Stimulated activated CD8-positive, alpha-beta memory T cell treated with anti-CD3 and anti-CD28 coated beads, Interleukin-7, amount 100 ng/mL, for 24 hours (primary cell): ENCODE measurements around the gene ZNF547.

Source experiments
- DNase-seq: peaks from one replicate; pipeline ENCODE4 v3.0.0-alpha.2; 2020; ENCODE audit warnings: low read depth

Gene ZNF547

DNA sequence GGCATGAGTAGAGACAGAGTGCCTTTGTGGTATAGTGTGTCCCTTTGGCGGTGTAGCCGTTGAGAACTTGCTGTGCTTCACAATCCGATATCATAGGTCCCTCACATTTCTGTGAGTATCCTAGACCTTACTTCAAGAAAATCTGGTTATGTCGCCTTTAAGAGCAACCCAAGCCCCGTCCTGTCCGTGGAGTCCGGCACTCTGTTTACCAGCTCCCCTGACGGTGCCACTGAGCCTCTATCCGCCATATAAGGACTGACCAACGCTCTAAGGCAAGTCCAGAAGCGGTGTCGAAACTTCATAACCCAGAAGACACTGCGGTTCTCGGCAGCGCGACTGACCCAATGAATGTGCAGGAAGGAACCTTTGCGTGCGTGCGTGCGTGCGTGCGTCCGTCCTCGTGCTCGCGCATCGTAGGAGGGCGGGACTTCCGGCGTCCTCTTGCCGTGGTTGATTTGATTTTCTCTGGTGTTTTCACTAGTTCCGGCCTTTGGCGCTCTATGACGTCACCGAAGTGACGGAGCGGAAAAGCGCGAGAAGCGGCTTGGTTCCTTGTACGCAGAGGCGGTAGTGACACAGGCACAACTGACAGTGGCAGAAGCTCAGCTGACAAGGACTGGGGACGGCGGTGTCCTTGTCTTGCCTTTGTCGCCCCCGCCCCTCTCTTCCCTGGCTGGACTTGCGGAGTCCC lies at the start of gene ZNF547, which contains the start of gene TRAPPC2B:
Gene ZNF547 (plus strand): TSS at position 555 of the 691 bp plus-strand sequence. CDS start 5,005 bp downstream, outside the sequence.
Gene TRAPPC2B (plus strand): TSS at position 555 of the 691 bp plus-strand sequence. CDS start 1,283 bp downstream, outside the sequence.
- DNase-seq: peak; percentile 94

DNA sequence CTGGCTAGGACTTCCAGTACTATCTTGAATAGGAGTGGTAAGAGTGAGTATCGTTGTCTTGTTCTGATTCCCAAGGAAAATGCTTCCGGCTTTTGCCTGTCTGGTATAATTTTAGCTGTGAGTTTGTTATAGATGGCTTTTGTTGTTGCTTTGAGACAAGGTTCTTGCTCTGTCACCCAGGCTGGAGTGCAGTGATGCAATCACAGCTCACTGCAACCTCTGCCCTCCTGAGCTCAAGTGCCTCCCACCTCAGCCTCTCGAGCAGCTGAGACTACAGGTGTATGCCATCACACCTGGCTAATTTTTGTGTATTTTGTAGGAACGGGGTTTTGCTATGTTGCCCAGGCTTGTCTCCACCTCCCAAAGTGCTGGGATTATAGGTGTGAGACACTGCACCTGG lies 49.2 kb upstream of the ZNF547 start:
- no peak for DNase-seq

DNA sequence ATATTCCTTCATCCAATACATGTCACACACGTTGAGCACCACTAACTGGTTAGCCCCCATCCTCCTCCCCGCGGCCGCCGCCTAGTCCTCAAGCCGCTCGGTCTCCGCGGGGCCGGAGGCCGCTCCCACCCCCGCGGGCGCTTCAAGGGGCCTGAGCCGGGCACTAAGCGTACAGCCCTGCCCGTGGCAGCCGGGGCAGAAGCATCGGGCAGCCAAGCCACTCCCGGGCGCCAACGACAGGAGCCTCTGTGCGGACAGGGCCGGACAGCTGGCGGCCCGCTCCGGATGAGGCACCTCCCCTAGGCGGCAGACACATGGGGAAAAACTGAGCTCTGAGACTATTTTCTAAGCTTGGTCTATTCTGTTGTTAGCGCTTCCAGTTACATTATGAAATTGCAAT lies 45.8 kb upstream of the ZNF547 start:
- DNase-seq: no peak

DNA sequence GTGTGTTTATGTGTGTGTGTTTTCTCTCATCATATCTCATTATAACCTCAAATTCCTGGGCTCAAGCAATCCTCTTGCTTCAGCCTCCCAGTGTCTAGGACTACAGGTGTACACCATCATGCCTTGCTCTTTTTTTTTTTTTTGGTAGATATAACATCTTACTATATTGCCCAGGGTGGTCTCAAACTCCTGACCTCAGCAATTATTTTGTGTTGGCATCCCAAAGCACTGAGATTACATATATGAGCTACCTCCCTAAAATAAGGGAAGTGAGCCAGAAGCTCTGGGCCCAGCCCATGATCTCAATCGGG lies 43.5 kb upstream of the ZNF547 start:
- DNase-seq: no peak

DNA sequence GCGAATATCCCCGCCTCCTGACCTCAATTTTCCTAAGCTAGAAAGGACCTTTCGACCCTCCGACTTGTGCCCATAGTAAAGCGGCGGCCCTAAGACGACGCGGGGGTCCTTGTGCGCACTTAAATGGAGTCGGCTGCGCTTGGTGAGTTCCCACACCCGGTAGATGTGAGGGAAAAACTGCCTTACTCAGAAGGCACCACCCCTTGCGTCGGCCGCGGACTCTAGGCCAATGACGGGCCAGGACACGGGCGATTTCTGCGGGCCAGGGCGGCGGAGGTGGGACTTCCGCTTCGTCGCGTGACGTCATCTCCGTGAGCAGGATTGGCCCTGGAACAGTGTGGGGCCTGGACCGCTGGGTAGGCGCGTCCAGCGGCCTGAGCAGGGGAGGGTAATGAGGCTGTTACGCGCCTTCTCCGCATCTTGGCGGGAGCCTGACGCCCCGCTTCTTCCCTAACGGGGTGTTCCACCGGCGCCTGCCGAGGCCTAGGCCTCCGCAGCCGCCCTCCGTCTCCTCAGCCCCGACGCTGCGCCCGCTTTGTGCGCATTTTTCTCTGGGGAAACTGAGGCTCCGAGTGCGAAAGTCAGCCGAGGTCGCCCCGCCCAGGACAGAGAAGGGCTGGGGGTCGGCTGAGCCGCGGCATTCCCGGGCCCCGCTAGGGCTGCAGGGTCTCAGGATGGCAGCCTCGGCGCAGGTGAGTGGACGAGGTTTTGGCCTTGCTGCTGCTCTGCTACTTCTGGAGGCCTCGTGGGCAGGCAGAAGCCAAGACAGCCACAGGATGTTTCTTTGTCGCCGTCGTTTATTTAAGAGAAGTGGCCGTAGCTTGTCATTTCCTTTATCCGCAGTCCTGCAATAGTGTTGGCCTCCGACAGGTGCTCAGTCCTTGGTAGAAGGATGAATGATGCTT lies 42.9 kb upstream of the ZNF547 start, which contains the start of gene ZNF543:
Gene ZNF543 (plus strand): TSS at position 293 of the 905 bp plus-strand sequence. CDS start 382 bp downstream, at position 675.
- peak; percentile 89 for DNase-seq

DNA sequence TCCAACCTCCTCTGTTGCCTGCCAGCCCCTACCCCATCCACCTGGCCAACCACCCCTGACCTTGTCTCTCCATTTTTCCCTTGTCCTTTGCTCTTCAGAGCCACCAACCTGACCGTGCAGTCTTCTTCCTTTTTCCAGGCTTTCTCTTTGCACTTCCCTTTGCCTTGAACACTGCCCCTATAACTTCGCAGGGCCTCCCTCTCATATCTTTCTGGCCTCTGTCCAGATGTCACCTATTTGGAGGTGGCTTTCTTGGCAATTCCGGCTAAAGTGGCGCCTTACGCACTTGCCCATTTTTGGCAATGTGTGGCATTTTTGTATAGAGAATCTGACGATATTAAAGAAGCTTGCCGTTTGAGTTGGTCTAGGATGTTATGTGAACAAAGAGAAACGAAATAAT lies 42.2 kb upstream of the ZNF547 start:
- no peak for DNase-seq

DNA sequence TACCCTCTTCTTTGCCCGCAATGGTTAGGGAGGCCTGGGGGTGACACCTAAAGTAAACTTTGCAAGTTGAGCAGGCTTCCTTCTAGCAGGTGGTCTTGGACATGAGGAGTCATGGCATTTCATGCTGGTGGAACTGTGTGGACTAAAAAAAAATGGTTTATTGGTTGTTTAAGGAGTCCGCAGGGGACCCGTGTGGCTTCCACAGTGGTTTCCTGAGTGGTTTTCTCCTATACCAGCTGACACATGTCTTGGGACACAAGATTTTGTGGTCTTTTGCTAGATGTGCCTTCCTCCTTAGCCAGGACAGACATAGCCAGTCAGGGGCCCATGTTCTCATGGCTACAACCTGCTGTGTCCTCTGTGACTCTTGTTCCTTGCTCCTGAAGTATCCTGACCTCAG lies 41.6 kb upstream of the ZNF547 start:
- DNase-seq: no peak

DNA sequence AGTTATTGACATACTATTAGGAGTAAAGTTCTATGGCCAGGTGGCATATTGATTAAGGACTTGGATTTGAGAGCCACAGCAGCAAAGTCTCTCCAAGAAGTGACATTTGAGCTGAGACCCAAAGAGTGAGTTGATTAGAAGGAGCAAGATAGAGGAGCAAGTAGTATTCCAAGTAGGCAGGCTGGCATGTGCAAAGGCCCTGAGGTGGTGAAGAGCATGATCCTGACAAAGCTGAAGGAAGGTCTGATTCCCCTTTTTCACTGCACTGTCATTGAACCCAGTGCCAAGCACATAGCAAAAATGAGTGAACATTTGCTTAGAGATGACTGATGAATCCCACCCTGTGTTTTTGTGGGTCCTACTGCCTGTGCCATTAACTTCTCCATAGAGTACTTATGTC lies 38.4 kb upstream of the ZNF547 start:
- DNase-seq: no peak

DNA sequence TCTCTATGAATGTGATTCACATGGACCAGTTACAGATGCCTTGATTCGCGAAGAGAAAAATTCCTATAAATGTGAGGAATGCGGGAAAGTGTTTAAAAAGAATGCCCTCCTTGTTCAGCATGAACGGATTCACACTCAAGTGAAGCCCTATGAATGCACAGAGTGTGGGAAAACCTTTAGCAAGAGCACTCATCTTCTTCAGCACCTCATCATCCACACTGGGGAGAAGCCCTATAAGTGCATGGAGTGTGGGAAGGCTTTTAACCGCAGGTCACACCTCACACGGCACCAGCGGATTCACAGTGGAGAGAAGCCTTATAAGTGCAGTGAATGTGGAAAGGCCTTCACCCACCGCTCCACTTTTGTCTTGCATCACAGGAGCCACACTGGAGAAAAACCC lies 35.4 kb upstream of the ZNF547 start:
- DNase-seq: no peak

DNA sequence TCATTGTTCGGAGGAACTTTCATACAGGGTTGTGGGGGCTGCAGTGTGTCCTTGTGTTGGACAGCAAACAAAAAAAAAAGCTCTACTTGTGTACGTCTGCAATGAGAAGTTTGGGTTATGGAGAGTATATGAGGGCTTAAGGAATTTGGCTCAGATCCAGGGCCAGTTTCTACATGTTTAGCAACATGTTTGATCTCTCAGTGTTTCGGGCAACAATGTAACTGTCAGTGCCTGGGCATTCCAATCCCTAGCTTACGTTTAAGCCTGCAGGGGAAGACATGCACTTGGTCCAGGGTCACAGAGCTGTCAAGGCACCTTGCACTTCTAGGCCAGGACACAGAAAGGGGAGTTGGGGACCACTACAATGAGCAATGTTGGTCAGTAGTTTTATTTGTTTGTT lies 29.2 kb upstream of the ZNF547 start:
- no peak for DNase-seq

DNA sequence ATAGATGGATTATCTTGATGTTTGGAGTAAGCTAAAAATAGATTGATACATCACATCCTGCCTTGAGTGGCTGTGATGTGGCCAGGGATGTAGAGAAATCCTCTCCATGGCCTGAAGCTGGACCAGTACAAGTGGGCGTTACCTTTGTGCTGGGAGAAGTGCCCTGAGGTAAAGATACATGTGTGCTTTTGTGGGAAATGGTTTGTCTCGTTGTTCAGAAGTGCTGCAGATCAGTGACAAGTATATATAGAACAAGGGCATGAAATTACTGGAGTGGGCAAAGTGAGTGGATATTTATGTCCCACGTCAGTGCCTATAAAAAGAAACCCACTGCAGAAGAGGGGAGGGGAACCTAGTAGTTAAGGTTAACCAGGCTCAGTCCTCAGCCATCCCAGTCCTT lies 24.5 kb upstream of the ZNF547 start:
- DNase-seq: no peak

DNA sequence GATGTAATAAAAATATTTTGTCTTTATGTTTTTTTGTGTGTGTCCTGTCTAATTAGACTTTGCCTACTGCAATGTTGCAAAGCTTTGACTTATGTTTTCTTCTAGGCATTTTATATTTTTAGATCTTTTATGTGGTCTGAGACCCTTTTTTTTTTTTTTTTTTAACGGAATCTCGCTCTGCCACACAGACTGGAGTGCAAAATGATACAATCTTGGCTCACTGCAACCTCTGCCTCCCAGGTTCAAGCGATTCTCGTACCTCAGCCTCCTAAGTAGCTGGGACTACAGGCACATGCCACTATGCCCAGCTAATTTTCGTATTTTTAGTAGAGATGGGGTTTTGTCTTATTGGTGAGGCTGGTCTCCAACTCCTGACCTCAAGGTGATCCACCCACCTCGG lies 20.8 kb upstream of the ZNF547 start:
- no peak for DNase-seq

DNA sequence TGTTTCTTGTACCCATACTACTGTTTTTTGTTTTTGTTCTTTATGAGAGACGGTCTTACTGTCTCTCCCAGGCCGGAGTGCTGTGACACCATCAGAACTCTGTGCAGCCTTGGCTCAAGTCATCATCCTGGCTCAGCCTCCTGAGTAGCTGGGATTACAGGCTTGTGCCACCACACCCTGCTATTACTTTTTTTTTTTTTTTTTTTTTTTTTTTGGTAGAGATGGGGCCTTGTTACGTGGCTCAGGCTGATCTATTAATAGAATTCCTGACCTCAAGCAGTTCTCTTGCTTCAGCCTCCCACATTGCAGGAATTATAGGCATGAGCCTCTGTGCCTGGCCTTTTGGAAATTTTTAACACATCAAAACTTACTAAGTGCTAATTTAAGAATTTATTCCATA lies 15.2 kb upstream of the ZNF547 start:
- no peak for DNase-seq

DNA sequence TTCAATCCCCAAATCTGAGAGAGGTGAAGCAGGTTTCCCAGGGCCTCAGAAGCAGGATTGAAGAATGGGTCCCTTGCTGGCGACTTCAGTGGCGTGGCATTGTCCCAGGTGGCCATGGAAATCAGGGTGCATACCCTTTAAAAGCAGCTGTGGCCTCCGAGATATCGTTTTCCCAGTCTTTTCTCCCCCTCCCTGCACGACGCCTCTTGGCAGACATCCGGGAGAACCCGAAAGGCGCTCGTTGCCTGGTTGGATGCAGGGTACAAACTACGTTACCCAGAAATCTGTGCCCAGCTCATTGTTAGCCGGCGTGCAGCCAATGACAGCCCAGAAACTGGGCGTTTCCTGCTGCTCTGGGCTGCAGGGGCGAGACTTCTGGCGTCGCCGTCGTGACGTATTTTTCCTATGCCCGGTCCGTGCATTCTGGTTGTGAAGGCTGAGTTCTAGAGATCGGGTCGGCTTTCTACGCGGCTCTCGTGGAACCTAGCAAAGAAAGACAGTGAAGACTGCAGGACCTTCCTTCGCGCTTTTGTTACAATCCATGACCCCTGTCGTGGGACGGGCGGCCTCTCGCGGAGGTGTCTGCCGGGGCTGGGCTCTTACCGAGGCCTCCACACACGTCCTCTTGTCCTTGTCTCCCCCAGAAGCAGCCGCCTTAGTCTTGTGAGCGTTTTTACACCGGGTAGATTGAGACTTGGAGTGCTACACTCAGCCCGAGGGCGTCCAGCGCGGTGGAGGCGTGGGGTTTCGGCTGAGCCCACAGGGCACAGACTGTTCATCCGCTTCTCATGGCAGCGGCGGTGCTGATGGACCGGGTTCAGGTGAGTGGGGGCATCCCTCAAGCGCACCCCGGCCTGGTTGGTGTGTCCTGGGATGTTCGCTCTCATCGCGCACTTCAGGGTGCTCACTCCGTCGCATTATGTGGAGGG lies 12.2 kb upstream of the ZNF547 start, which contains the start of gene ZNF304:
Gene ZNF304 (plus strand): TSS at position 395 of the 929 bp plus-strand sequence. CDS start 394 bp downstream, at position 789.
- peak; percentile 68 for DNase-seq

DNA sequence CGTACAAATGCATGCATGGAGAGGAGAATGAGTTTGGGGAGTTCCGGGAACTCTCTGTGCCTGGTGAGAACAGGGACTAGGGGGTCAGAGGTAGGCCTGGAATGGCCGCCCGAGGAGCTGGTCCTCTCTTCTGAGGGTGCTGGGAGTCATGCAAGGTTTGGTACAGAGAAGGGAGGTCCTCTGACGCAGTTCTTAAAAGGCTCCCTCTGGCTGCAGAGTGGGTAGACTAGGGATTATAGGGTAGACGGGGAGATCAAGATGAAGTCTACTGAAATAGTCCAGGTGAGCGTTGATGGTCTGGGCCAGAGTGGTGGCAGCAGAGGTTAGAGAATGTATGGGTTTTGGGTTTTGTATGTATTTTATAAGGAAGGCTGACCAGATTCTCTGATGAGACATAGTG lies 11.5 kb upstream of the ZNF547 start:
- no peak for DNase-seq

DNA sequence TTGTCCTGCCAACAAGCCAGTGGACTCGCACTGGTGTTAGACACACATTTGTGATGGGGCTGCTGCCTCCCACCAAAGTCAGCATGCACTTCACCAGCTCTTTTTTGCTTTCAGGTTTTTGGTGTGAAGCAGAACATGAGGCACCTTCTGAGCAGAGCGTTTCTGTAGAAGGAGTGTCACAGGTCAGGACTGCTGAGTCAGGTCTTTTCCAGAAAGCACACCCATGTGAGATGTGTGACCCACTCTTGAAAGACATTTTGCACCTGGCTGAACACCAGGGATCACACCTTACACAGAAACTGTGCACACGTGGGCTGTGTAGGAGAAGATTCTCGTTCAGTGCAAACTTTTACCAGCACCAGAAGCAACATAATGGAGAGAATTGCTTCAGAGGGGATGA lies 7.4 kb upstream of the ZNF547 start:
- no peak for DNase-seq

DNA sequence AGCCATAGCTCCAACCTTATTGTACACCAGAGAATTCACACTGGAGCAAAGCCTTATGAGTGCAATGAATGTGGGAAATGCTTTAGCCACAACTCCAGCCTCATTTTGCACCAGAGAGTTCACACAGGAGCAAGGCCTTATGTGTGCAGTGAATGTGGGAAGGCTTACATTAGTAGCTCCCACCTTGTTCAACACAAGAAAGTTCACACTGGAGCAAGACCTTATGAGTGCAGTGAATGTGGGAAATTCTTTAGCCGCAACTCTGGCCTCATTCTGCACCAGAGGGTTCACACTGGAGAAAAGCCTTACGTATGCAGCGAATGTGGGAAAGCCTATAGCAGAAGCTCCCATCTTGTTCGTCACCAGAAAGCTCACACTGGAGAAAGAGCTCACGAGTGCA lies 5.9 kb upstream of the ZNF547 start:
- no peak for DNase-seq

DNA sequence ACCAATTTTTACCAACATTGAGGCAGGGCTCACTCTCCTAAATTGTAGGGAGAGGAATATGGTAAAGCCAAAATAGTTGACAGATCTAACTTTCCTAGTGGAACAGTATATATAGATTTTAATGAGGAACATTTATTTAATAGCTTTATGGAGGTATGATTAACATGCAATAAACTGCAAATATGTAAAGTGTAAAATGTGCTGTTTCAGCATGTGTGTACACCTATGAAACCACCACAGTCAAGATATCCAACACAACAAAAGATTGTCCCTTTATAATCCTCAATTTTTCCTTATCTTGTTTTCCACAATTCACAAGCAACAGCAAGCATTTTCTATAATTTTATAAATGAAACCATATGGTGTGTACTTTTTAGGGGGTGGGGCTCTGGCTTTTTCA lies 4.1 kb upstream of the ZNF547 start:
- DNase-seq: no peak

DNA sequence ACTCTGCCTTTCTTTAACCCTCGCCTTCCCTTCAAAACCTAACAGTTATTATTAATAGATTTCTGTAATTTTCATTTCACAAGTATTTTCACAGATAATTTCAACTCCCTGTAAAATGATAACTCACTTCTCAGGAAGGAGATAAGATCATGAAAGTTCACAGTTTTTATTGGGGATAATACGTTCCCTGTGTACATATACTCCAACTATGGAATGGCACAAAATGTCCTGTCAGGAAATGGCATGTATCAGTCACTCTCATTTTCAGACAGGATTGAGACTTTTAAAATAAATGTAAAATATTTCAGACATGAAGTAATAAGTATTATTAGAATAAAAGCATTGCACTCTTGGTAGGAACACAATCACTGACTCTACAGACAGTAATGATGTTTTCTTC lies 932 bp upstream of the ZNF547 start:
- DNase-seq: no peak

DNA sequence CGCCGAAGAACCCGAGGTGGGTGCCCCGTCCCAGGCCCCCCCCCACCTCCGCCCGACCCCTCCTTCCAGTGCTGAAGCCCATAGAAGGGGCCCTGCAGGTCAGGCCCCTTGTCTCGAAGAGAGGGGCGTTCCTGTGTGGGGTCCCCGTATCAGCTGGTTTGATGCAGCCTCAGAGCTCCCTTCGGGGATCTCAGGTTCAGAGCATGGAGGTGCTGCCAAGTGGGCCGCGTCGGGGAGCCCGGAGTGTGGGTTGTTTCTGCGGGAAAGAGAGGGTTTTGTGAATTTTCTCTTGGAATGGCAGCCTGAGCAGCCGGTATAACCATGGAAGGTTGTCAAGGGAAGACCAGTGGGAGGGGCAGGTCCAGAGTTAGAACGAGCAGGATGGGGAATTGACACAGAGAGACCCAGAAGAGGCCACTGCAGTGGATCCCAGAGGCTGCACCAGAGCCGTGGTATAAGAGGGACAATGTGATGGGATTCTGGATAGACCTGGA lies 384 bp downstream of the ZNF547 start:
- DNase-seq: no peak

DNA sequence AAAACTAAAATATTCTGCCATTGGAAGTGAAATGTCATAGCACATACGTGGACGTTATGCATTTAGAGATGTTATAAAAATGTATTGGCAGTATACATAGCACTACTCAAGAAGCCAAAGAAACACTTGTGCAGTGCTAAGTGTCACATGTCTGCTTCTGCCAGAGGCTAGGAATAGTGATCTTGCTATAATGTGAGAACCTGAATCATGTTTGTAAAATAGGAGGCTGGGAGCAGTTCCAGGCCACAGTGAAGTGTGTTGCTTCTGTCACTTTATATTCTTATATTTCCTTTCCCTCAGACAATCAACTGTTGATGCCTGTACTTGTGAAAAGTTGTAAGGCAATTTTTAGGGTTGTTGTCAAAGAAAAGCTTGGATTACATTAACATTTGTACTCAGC lies 3.4 kb downstream of the ZNF547 start:
- no peak for DNase-seq

DNA sequence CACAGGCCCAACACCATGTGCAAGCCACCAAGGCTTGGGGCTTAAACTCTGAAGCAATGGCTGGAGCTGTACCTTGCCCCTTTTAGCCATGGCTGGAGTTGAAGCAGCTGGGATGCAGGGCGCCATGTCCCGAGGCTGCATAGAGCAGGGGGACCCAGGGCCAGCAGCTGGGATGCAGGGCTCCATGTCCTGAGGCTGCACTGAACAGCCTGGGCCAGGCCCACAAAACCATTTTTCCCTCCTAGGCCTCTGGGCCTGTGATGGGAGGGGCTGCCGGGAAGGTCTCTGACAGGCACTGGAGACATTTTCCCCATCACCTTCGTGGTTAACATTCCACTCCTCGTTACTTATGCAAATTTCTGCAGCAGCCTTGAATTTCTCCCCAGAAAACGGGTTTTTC lies 10.8 kb downstream of the ZNF547 start:
- no peak for DNase-seq
